Endothelial cell of umbilical vein (primary cell): ENCODE results near the gene ZNF511. TPM values are rescaled to one million over a fixed set of nuclear protein-coding genes. Genes with fewer than 3 reads are reported as not detected.

ENCODE experiments used
- BruUV-seq: library from RNA; stranded (reverse); fragments of 400-500 nt; replicated peaks from 2 replicates; lab custom pipeline; 2021; lab: Mats Ljungman, UMichigan
- CTCF ChIA-PET: fragments of 300-600, 350-600 bp; sonication (Branson Sonifier 250); formaldehyde crosslinking; loops from one replicate; lab custom pipeline; 2021; ENCODE audit warnings: antibody characterized with exemption, inconsistent platforms; lab: Charles Lee
- POLR2A ChIA-PET: fragments of 300-600, 350-600 bp; sonication (Branson Sonifier 250); formaldehyde crosslinking; loops from one replicate; lab custom pipeline; 2021; ENCODE audit warnings: antibody characterized with exemption, inconsistent platforms; lab: Charles Lee
- DNase-seq: peaks from one replicate; pipeline ENCODE4 v3.0.0-alpha.2; 2011; ENCODE audit warnings: low read depth, low spot score
- FAIRE-seq: peaks from 2 replicates; lab custom pipeline; 2011; peaks lifted over from hg19 to GRCh38; lab: Jason Lieb, UNC
- H2AFZ ChIP-seq: 2 replicates; pipeline ENCODE4 v1.6.0; 2012; ENCODE audit warnings: low read depth, low read length, control low read depth, inconsistent platforms
- H3K27ac ChIP-seq: 2 replicates; pipeline ENCODE4 v1.5.1; 2011; ENCODE audit warnings: low read depth, mild to moderate bottlenecking, control low read depth, low read length, moderate library complexity; ENCODE audit not compliant: insufficient read depth
- H3K27me3 ChIP-seq, 2 experiments: 2 replicates each; pipeline versions ENCODE4 v1.6.0 to v1.6.1; 2011; ENCODE audit warnings: low read length in 2 of 2, mixed read lengths in 1 of 2; ENCODE audit not compliant: control insufficient read depth in 2 of 2, insufficient read depth in 2 of 2
- H3K36me3 ChIP-seq, 2 experiments: 2 replicates in 1 of 2; 3 replicates in 1 of 2; pipeline ENCODE4 v1.5.1; 2011; ENCODE audit warnings: low read length in 2 of 2, mild to moderate bottlenecking in 1 of 2, moderate library complexity in 1 of 2; ENCODE audit not compliant: control insufficient read depth in 2 of 2, insufficient read depth in 2 of 2; ENCODE audit errors: extremely low read depth in 1 of 2
- H3K4me1 ChIP-seq: 3 replicates; pipeline ENCODE4 v1.5.1; 2011; ENCODE audit warnings: mild to moderate bottlenecking, low read length; ENCODE audit not compliant: control insufficient read depth, insufficient read depth; ENCODE audit errors: extremely low read depth
- H3K4me2 ChIP-seq: 2 replicates; pipeline ENCODE4 v1.6.1; 2011; ENCODE audit warnings: low read length, control low read depth, mixed read lengths; ENCODE audit not compliant: insufficient read depth
- H3K4me3 ChIP-seq, 3 experiments: fragments of 200-600 bp in 1 of 3; sonication (generic), shearing (Covaris generic) in 1 of 3; replicated peaks in 1 of 3; 2 replicates each; pipeline ENCODE4 v1.5.1; 2011 to 2016; ENCODE audit warnings: control low read depth in 3 of 3, low read length in 3 of 3, mild to moderate bottlenecking in 2 of 3, inconsistent platforms in 1 of 3, low read depth in 1 of 3, moderate library complexity in 1 of 3; ENCODE audit not compliant: insufficient read depth in 1 of 3
- H3K79me2 ChIP-seq: 2 replicates; pipeline ENCODE4 v1.6.0; 2012; ENCODE audit warnings: low read length, inconsistent platforms; ENCODE audit not compliant: control insufficient read depth, insufficient read depth
- H3K9ac ChIP-seq: replicated peaks from 2 replicates; pipeline ENCODE3; 2011; ENCODE audit warnings: low read length, control low read depth; ENCODE audit not compliant: insufficient read depth; ENCODE audit errors: extremely low read depth
- H3K9me1 ChIP-seq: replicated peaks from 3 replicates; pipeline ENCODE4 v1.6.0; 2011; ENCODE audit warnings: mild to moderate bottlenecking, low read length; ENCODE audit not compliant: control insufficient read depth, insufficient read depth; ENCODE audit errors: extremely low read depth
- H3K9me3 ChIP-seq: replicated peaks from 2 replicates; pipeline ENCODE4 v1.5.1; 2012; ENCODE audit warnings: low read length, inconsistent platforms; ENCODE audit not compliant: control insufficient read depth, insufficient read depth
- H4K20me1 ChIP-seq: replicated peaks from 2 replicates; pipeline ENCODE3; 2011; ENCODE audit warnings: mild to moderate bottlenecking, low read length; ENCODE audit not compliant: control insufficient read depth, insufficient read depth; ENCODE audit errors: extremely low read depth
- EZH2 ChIP-seq: IDR thresholded peaks from 2 replicates; pipeline ENCODE4 v1.6.1; 2012; ENCODE audit warnings: borderline replicate concordance, low read depth, mild to moderate bottlenecking, moderate library complexity, low read length, inconsistent platforms; ENCODE audit not compliant: severe bottlenecking
- FOS ChIP-seq: IDR thresholded peaks from 2 replicates; pipeline ENCODE4 v1.6.1; 2011; ENCODE audit warnings: mild to moderate bottlenecking, low read length, moderate library complexity, borderline replicate concordance; ENCODE audit not compliant: insufficient read depth
- GATA2 ChIP-seq: IDR thresholded peaks from 2 replicates; pipeline ENCODE4 v1.7.0; 2011; ENCODE audit warnings: low read depth, mild to moderate bottlenecking, moderate library complexity, mixed read lengths, low read length; ENCODE audit not compliant: insufficient read length, insufficient read depth
- JUN ChIP-seq: IDR thresholded peaks from 2 replicates; pipeline ENCODE4 v1.6.1; 2011; ENCODE audit warnings: borderline replicate concordance, low read depth; ENCODE audit not compliant: insufficient read length, insufficient read depth
- MYC ChIP-seq: IDR thresholded peaks from one replicate; pipeline ENCODE4 v1.6.1; 2011; ENCODE audit warnings: mild to moderate bottlenecking, low read depth, low read length
- POLR2A ChIP-seq: IDR thresholded peaks from 2 replicates; pipeline ENCODE4 v1.6.1; 2012; ENCODE audit warnings: low read depth, mild to moderate bottlenecking, control low read depth, low read length
- POLR2AphosphoS5 ChIP-seq: IDR thresholded peaks from 2 replicates; pipeline ENCODE4 v1.6.1; 2012; ENCODE audit warnings: low read depth, mild to moderate bottlenecking, control low read depth, low read length, moderate library complexity; ENCODE audit not compliant: insufficient read depth
- dilution Hi-C: fragments of 300-500 bp; cut with MboI; formaldehyde crosslinking; loops from one replicate; pipeline ENCODE4 v1.15.0; 2019; ENCODE audit warnings: low sequenced_read_pairs; ENCODE audit not compliant: extremely low pct_ligation_motif_present
- intact Hi-C: fragments of 100-400 bp; cut with micrococcal nuclease; formaldehyde crosslinking; loops from one replicate; pipeline ENCODE4 v1.10.0; 2022
- polyA plus RNA-seq, 4 experiments: library from polyadenylated mRNA; depleted of rRNA in 3 of 4; stranded (reverse) in 3 of 4; unstranded in 1 of 4; fragments of >200 nt; gene quantifications; 2 replicates each; pipeline versions ENCODE4 v1.2.1 to v1.2.3, GENCODE V29; 2011 to 2012; ENCODE audit warnings: missing spikeins in 1 of 4
- total RNA-seq: library from RNA; stranded (reverse); gene quantifications from 2 replicates; pipeline ENCODE4 v1.2.3, GENCODE V29; 2021
- TF ChIP-seq, protein P1 (sequence below), 2 donors: IDR thresholded peaks; 1 replicate in 1 of 2; 2 replicates in 1 of 2; pipeline ENCODE4 v1.5.1; 2011; ENCODE audit warnings: low read length in 2 of 2, mild to moderate bottlenecking in 2 of 2, moderate library complexity in 2 of 2, control low read depth in 1 of 2, inconsistent platforms in 1 of 2, low read depth in 1 of 2; ENCODE audit not compliant: insufficient read depth in 1 of 2; ENCODE audit errors: extremely low read depth in 1 of 2
- TF ChIP-seq, protein P2 (sequence below): IDR thresholded peaks from 2 replicates; pipeline ENCODE4 v1.6.1; 2011; ENCODE audit not compliant: insufficient read depth, insufficient read length

The ZNF511 gene
- total and polyA plus RNA-seq, 2 donors (not counting 3 experiments of a cell fraction or from before 2014, with no cell fraction given): 25.6 to 37.9 TPM

- FAIRE-seq (no peak), DNase-seq (no peak)
- no peaks in the 10 kb centered on the region for H3K9me1 ChIP-seq
- H3K27ac ChIP-seq: no peak overlapping the region
- dilution Hi-C loops (no loop called here), intact Hi-C loops (no loop called here)
- H3K79me2 ChIP-seq: no peaks in the 10 kb centered on the region
- no peaks in the 10 kb centered on the region for H3K9me3 ChIP-seq
- H3K4me1 ChIP-seq: no peaks in the 10 kb centered on the region
- CTCF ChIA-PET: interaction anchor here (0.9 kb wide), 1 partner anchor 14 kb away, joined by 3 read pairs; no protein-coding TSS in a partner anchor
- peaks cover 0 to 2% of the 10 kb centered on the region in 2 experiments for H3K27me3 ChIP-seq
- no peaks in the 10 kb centered on the region for H4K20me1 ChIP-seq
- BruUV-seq: no TSS peak
- no peak overlapping the region for H3K9ac ChIP-seq
- H3K4me3 ChIP-seq: no peak overlapping the region
- POLR2A ChIA-PET: no interaction called here
- H3K36me3 ChIP-seq: no peaks in the 10 kb centered on the region
- TF ChIP-seq POLR2A (no peak), POLR2AphosphoS5 (no peak), EZH2 (no peak), FOS (no peak), GATA2 (no peak), JUN (no peak), MYC (no peak)
- TF ChIP-seq, protein P1, sequence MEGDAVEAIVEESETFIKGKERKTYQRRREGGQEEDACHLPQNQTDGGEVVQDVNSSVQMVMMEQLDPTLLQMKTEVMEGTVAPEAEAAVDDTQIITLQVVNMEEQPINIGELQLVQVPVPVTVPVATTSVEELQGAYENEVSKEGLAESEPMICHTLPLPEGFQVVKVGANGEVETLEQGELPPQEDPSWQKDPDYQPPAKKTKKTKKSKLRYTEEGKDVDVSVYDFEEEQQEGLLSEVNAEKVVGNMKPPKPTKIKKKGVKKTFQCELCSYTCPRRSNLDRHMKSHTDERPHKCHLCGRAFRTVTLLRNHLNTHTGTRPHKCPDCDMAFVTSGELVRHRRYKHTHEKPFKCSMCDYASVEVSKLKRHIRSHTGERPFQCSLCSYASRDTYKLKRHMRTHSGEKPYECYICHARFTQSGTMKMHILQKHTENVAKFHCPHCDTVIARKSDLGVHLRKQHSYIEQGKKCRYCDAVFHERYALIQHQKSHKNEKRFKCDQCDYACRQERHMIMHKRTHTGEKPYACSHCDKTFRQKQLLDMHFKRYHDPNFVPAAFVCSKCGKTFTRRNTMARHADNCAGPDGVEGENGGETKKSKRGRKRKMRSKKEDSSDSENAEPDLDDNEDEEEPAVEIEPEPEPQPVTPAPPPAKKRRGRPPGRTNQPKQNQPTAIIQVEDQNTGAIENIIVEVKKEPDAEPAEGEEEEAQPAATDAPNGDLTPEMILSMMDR (IDR thresholded peaks at IDR 0.05; ENCODE audit: extremely low read depth in 1 of 2, insufficient read depth in 1 of 2, low read depth in 1 of 2, low read length in 2 of 2): no peak
- TF ChIP-seq, protein P2, sequence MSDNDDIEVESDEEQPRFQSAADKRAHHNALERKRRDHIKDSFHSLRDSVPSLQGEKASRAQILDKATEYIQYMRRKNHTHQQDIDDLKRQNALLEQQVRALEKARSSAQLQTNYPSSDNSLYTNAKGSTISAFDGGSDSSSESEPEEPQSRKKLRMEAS: no peak
- no peak overlapping the region for H3K4me2 ChIP-seq
- no peak overlapping the region for H2AFZ ChIP-seq
Observed at GRCh38 chr10:133270773-133271297, 37.9 kb upstream of the ZNF511 start.
